Measurements from ENCODE around the gene NSMCE4A.

NSMCE4A gene

GRCh38 chr10:122021379-122021778, 46.4 kb upstream of the NSMCE4A start:
- H2AFZ ChIP-seq (ENCODE audit: low read depth, low read length), result no peak overlapping the region
- H2AK5ac ChIP-seq (ENCODE audit: low read length, severe bottlenecking), result no peak overlapping the region
- no peaks in the 10 kb centered on the region for H3K36me3 ChIP-seq (ENCODE audit: control insufficient read depth in 1 of 2, insufficient read depth in 2 of 2, low read depth in 1 of 2, low read length in 2 of 2)
- peaks cover 3% of the 10 kb centered on the region for H3K4me1 ChIP-seq (ENCODE audit: control insufficient read depth, insufficient read depth, low read depth, low read length)
- no peak overlapping the region for H2BK12ac ChIP-seq (ENCODE audit: low read length in 2 of 2)
- no peaks in the 10 kb centered on the region for H3K9me3 ChIP-seq (ENCODE audit: control insufficient read depth, low read length)
- no peak overlapping the region for H2BK120ac ChIP-seq (ENCODE audit: low read depth, low read length)
- H2BK5ac ChIP-seq (ENCODE audit: low read depth, low read length, poor library complexity, severe bottlenecking), result no peak overlapping the region
- peak overlapping the region in 1 of 2 experiments; percentile 73 for H3K4me3 ChIP-seq (ENCODE audit: insufficient read depth in 1 of 2, low read depth in 1 of 2, low read length in 2 of 2)
- no peak overlapping the region for H4K91ac ChIP-seq (ENCODE audit: low read length)
- DNase-seq, result no peak
- H4K8ac ChIP-seq (ENCODE audit: low read length), result no peak overlapping the region
- no peak overlapping the region for H3K27ac ChIP-seq (ENCODE audit: low read length, poor library complexity, severe bottlenecking)
- no peak overlapping the region for H3K14ac ChIP-seq (ENCODE audit: low read length in 2 of 2)
- H2BK15ac ChIP-seq (ENCODE audit: low read depth, poor library complexity, severe bottlenecking), result no peak overlapping the region
- H3K4me2 ChIP-seq (ENCODE audit: low read length, poor library complexity, severe bottlenecking), result no peak overlapping the region
- H3K9ac ChIP-seq (ENCODE audit: low read length), result peak overlapping the region; percentile 65
- peaks cover 0 to 14% of the 10 kb centered on the region in 2 experiments for H3K27me3 ChIP-seq (ENCODE audit: control insufficient read depth in 1 of 2, insufficient read depth in 1 of 2, low read length in 2 of 2)
- H3K18ac ChIP-seq (ENCODE audit: low read depth in 1 of 2, low read length in 2 of 2), result no peak overlapping the region
- no peak overlapping the region for H3K23ac ChIP-seq (ENCODE audit: low read length in 2 of 2)
- 84% methylated on average over 9 of the region's 9 CpGs for whole genome bisulfite sequencing
- H3K79me1 ChIP-seq (replicated peaks; ENCODE audit: low read length, poor library complexity, severe bottlenecking), result no peaks in the 10 kb centered on the region
- no peak overlapping the region for H3K4ac ChIP-seq (ENCODE audit: low read depth in 1 of 2, low read length in 2 of 2)

GRCh38 chr10:122020226-122020625, 45.2 kb upstream of the NSMCE4A start:
- H3K9ac ChIP-seq (ENCODE audit: low read length), result no peak overlapping the region
- WGBS, result 93% methylated on average over 4 of the region's 6 CpGs
- no peak overlapping the region for H2BK12ac ChIP-seq (ENCODE audit: low read length in 2 of 2)
- H3K23ac ChIP-seq (ENCODE audit: low read length in 2 of 2), result no peak overlapping the region
- H2BK15ac ChIP-seq (ENCODE audit: low read depth, poor library complexity, severe bottlenecking), result no peak overlapping the region
- H3K4me3 ChIP-seq (ENCODE audit: insufficient read depth in 1 of 2, low read depth in 1 of 2, low read length in 2 of 2), result no peak overlapping the region
- H3K4ac ChIP-seq (ENCODE audit: low read depth in 1 of 2, low read length in 2 of 2), result no peak overlapping the region
- no peak overlapping the region for H3K18ac ChIP-seq (ENCODE audit: low read depth in 1 of 2, low read length in 2 of 2)
- no peak overlapping the region for H2AFZ ChIP-seq (ENCODE audit: low read depth, low read length)
- H3K27ac ChIP-seq (ENCODE audit: low read length, poor library complexity, severe bottlenecking), result no peak overlapping the region
- no peak overlapping the region for H3K14ac ChIP-seq (ENCODE audit: low read length in 2 of 2)
- H3K9me3 ChIP-seq (ENCODE audit: control insufficient read depth, low read length), result no peaks in the 10 kb centered on the region
- H2BK5ac ChIP-seq (ENCODE audit: low read depth, low read length, poor library complexity, severe bottlenecking), result no peak overlapping the region
- H3K36me3 ChIP-seq (ENCODE audit: control insufficient read depth in 1 of 2, insufficient read depth in 2 of 2, low read depth in 1 of 2, low read length in 2 of 2), result no peaks in the 10 kb centered on the region
- no peak overlapping the region for H2AK5ac ChIP-seq (ENCODE audit: low read length, severe bottlenecking)
- H2BK120ac ChIP-seq (ENCODE audit: low read depth, low read length), result no peak overlapping the region
- H3K79me1 ChIP-seq (replicated peaks; ENCODE audit: low read length, poor library complexity, severe bottlenecking), result no peaks in the 10 kb centered on the region
- no peak overlapping the region for H4K8ac ChIP-seq (ENCODE audit: low read length)
- H4K91ac ChIP-seq (ENCODE audit: low read length), result no peak overlapping the region
- no peak for DNase-seq
- H3K4me2 ChIP-seq (ENCODE audit: low read length, poor library complexity, severe bottlenecking), result no peak overlapping the region
- peaks cover 0 to 14% of the 10 kb centered on the region in 2 experiments for H3K27me3 ChIP-seq (ENCODE audit: control insufficient read depth in 1 of 2, insufficient read depth in 1 of 2, low read length in 2 of 2)
- H3K4me1 ChIP-seq (ENCODE audit: control insufficient read depth, insufficient read depth, low read depth, low read length), result peaks cover 3% of the 10 kb centered on the region

GRCh38 chr10:122019414-122019975, 44.5 kb upstream of the NSMCE4A start:
- 64% methylated on average over 24 of the region's 24 CpGs for WGBS
- DNase-seq, result no peak

GRCh38 chr10:122018951-122019413, 44.0 kb upstream of the NSMCE4A start:
- H3K23ac ChIP-seq (ENCODE audit: low read length in 2 of 2), result no peak overlapping the region
- no peak overlapping the region for H2AK5ac ChIP-seq (ENCODE audit: low read length, severe bottlenecking)
- DNase-seq, result no peak
- H3K4ac ChIP-seq (ENCODE audit: low read depth in 1 of 2, low read length in 2 of 2), result no peak overlapping the region
- H2BK15ac ChIP-seq (ENCODE audit: low read depth, poor library complexity, severe bottlenecking), result no peak overlapping the region
- no peak overlapping the region for H3K4me3 ChIP-seq (ENCODE audit: insufficient read depth in 1 of 2, low read depth in 1 of 2, low read length in 2 of 2)
- no peaks in the 10 kb centered on the region for H3K79me1 ChIP-seq (replicated peaks; ENCODE audit: low read length, poor library complexity, severe bottlenecking)
- H3K4me2 ChIP-seq (ENCODE audit: low read length, poor library complexity, severe bottlenecking), result no peak overlapping the region
- H3K18ac ChIP-seq (ENCODE audit: low read depth in 1 of 2, low read length in 2 of 2), result no peak overlapping the region
- peaks cover 3% of the 10 kb centered on the region for H3K4me1 ChIP-seq (ENCODE audit: control insufficient read depth, insufficient read depth, low read depth, low read length)
- H3K9me3 ChIP-seq (ENCODE audit: control insufficient read depth, low read length), result no peaks in the 10 kb centered on the region
- H4K8ac ChIP-seq (ENCODE audit: low read length), result peak overlapping the region; percentile 23
- H3K27ac ChIP-seq (ENCODE audit: low read length, poor library complexity, severe bottlenecking), result no peak overlapping the region
- no peak overlapping the region for H3K9ac ChIP-seq (ENCODE audit: low read length)
- H2BK12ac ChIP-seq (ENCODE audit: low read length in 2 of 2), result no peak overlapping the region
- H4K91ac ChIP-seq (ENCODE audit: low read length), result no peak overlapping the region
- no peak overlapping the region for H2AFZ ChIP-seq (ENCODE audit: low read depth, low read length)
- H3K36me3 ChIP-seq (ENCODE audit: control insufficient read depth in 1 of 2, insufficient read depth in 2 of 2, low read depth in 1 of 2, low read length in 2 of 2), result no peaks in the 10 kb centered on the region
- H2BK120ac ChIP-seq (ENCODE audit: low read depth, low read length), result no peak overlapping the region
- peaks cover 3 to 14% of the 10 kb centered on the region in 2 experiments for H3K27me3 ChIP-seq (ENCODE audit: control insufficient read depth in 1 of 2, insufficient read depth in 1 of 2, low read length in 2 of 2)
- WGBS, result 84% methylated on average over 16 of the region's 16 CpGs
- no peak overlapping the region for H2BK5ac ChIP-seq (ENCODE audit: low read depth, low read length, poor library complexity, severe bottlenecking)
- no peak overlapping the region for H3K14ac ChIP-seq (ENCODE audit: low read length in 2 of 2)

More at GRCh38 chr10:122019414-122019975, 44.5 kb upstream of the NSMCE4A start:
- Histone ChIP-seq H2AFZ (ENCODE audit: low read depth, low read length) (no peak overlapping the region), H2BK5ac (ENCODE audit: low read depth, low read length, poor library complexity, severe bottlenecking) (no peak overlapping the region), H3K18ac (ENCODE audit: low read depth in 1 of 2, low read length in 2 of 2) (peak overlapping the region in 1 of 2 experiments; percentile 12), H3K14ac (ENCODE audit: low read length in 2 of 2) (no peak overlapping the region), H3K27ac (ENCODE audit: low read length, poor library complexity, severe bottlenecking) (no peak overlapping the region), H2BK12ac (ENCODE audit: low read length in 2 of 2) (no peak overlapping the region), H2BK15ac (ENCODE audit: low read depth, poor library complexity, severe bottlenecking) (no peak overlapping the region), H3K27me3 (ENCODE audit: control insufficient read depth in 1 of 2, insufficient read depth in 1 of 2, low read length in 2 of 2) (peaks cover 2 to 14% of the 10 kb centered on the region in 2 experiments), H3K4me3 (ENCODE audit: insufficient read depth in 1 of 2, low read depth in 1 of 2, low read length in 2 of 2) (no peak overlapping the region), H3K9me3 (ENCODE audit: control insufficient read depth, low read length) (no peaks in the 10 kb centered on the region), H3K4me1 (ENCODE audit: control insufficient read depth, insufficient read depth, low read depth, low read length) (peaks cover 3% of the 10 kb centered on the region), H3K4me2 (ENCODE audit: low read length, poor library complexity, severe bottlenecking) (no peak overlapping the region), H2AK5ac (ENCODE audit: low read length, severe bottlenecking) (no peak overlapping the region), H4K91ac (ENCODE audit: low read length) (no peak overlapping the region), H3K4ac (ENCODE audit: low read depth in 1 of 2, low read length in 2 of 2) (no peak overlapping the region), H4K8ac (ENCODE audit: low read length) (peak overlapping the region; percentile 23), H2BK120ac (ENCODE audit: low read depth, low read length) (no peak overlapping the region), H3K79me1 (replicated peaks; ENCODE audit: low read length, poor library complexity, severe bottlenecking) (no peaks in the 10 kb centered on the region), H3K9ac (ENCODE audit: low read length) (no peak overlapping the region), H3K23ac (ENCODE audit: low read length in 2 of 2) (no peak overlapping the region), H3K36me3 (ENCODE audit: control insufficient read depth in 1 of 2, insufficient read depth in 2 of 2, low read depth in 1 of 2, low read length in 2 of 2) (no peaks in the 10 kb centered on the region)
